Ishikawa (cell line): ENCODE measurements around the gene RPL6.

Experiments used
- EGR1 ChIP-seq: IDR thresholded peaks from 2 replicates; pipeline ENCODE4 v1.6.1; 2012
- EP300 ChIP-seq: IDR thresholded peaks from 2 replicates; pipeline ENCODE4 v1.6.1; 2012; ENCODE audit warnings: borderline replicate concordance
- MAX ChIP-seq: IDR thresholded peaks from 2 replicates; pipeline ENCODE4 v1.6.1; 2012
- NFIC ChIP-seq: IDR thresholded peaks from 2 replicates; pipeline ENCODE4 v1.6.1; 2012
- RAD21 ChIP-seq: IDR thresholded peaks from 2 replicates; pipeline ENCODE4 v1.6.1; 2012; ENCODE audit warnings: low read depth
- REST ChIP-seq: IDR thresholded peaks from 2 replicates; pipeline ENCODE4 v1.6.1; 2012; ENCODE audit warnings: low read depth, mild to moderate bottlenecking
- TAF1 ChIP-seq: IDR thresholded peaks from 2 replicates; pipeline ENCODE4 v1.6.1; 2012; ENCODE audit warnings: low read depth, mild to moderate bottlenecking
- TCF12 ChIP-seq: IDR thresholded peaks from 2 replicates; pipeline ENCODE4 v1.6.1; 2012; ENCODE audit warnings: low read depth
- USF1 ChIP-seq: IDR thresholded peaks from 2 replicates; pipeline ENCODE4 v1.6.1; 2012
- YY1 ChIP-seq: IDR thresholded peaks from 2 replicates; pipeline ENCODE4 v1.6.1; 2012; ENCODE audit warnings: low read depth

GRCh38 chr12:112413855-112414625, 4.6 kb upstream of the RPL6 start:
- TF ChIP-seq EP300 (no peak), YY1 (no peak), REST (no peak), NFIC (no peak), EGR1 (no peak), TAF1 (no peak), RAD21 (no peak), MAX (no peak), USF1 (no peak), TCF12 (no peak)
